GM21619 (cell line): ENCODE results near the gene LRRN2.

Experiments used
- ATAC-seq: cut with Tn5 transposase; IDR thresholded peaks from one replicate; pipeline ENCODE4 v1.9.1; 2021; ENCODE audit not compliant: unreplicated experiment

The LRRN2 gene

GRCh38 chr1:204712708-204713430, 27.3 kb upstream of the LRRN2 start:
- ATAC-seq: no peak

GRCh38 chr1:204711947-204712701, 26.6 kb upstream of the LRRN2 start:
- no peak for ATAC-seq

- no peak for ATAC-seq
Measured at GRCh38 chr1:204711103-204711946, 25.8 kb upstream of the LRRN2 start.

GRCh38 chr1:204709960-204710912, 24.7 kb upstream of the LRRN2 start:
- ATAC-seq: no peak

- ATAC-seq: no peak
Measured at GRCh38 chr1:204709021-204709420, 23.5 kb upstream of the LRRN2 start.

- ATAC-seq: no peak
Measured at GRCh38 chr1:204706838-204707509, 21.4 kb upstream of the LRRN2 start.

GRCh38 chr1:204705888-204706837, 20.6 kb upstream of the LRRN2 start:
- no peak for ATAC-seq

- no peak for ATAC-seq
Measured at GRCh38 chr1:204705493-204705811, 19.9 kb upstream of the LRRN2 start.

- no peak for ATAC-seq
Measured at GRCh38 chr1:204704794-204705492, 19.4 kb upstream of the LRRN2 start.

- no peak for ATAC-seq
Measured at GRCh38 chr1:204703826-204704612, 18.5 kb upstream of the LRRN2 start.

- no peak for ATAC-seq
Measured at GRCh38 chr1:204703268-204703664, 17.7 kb upstream of the LRRN2 start.

GRCh38 chr1:204702552-204703267, 17.2 kb upstream of the LRRN2 start:
- no peak for ATAC-seq

- no peak for ATAC-seq
Measured at GRCh38 chr1:204701229-204701628, 15.7 kb upstream of the LRRN2 start.

GRCh38 chr1:204697893-204698292, 12.4 kb upstream of the LRRN2 start:
- ATAC-seq: no peak

GRCh38 chr1:204696606-204697005, 11.1 kb upstream of the LRRN2 start:
- ATAC-seq: no peak

GRCh38 chr1:204695692-204696091, 10.2 kb upstream of the LRRN2 start:
- ATAC-seq: no peak

GRCh38 chr1:204694145-204694544, 8.6 kb upstream of the LRRN2 start:
- ATAC-seq: no peak
